Progenitor cell of endocrine pancreas (in vitro differentiated cells): ENCODE measurements around the gene LPGAT1. TPM values are rescaled to one million over a fixed set of nuclear protein-coding genes. Genes with fewer than 3 reads are reported as not detected.

Experiments used
- DNase-seq: peaks from one replicate; pipeline ENCODE4 v3.0.0; 2021; ENCODE audit warnings: low spot score; ENCODE audit not compliant: unreplicated experiment
- H3K27ac Mint-ChIP-seq: 2 replicates; pipeline ENCODE4 v1.8.0; 2021; ENCODE audit warnings: mild to moderate bottlenecking, moderate library complexity, mixed read lengths
- H3K27me3 Mint-ChIP-seq: 2 replicates; pipeline ENCODE4 v1.8.0; 2021; ENCODE audit warnings: mixed read lengths
- H3K36me3 Mint-ChIP-seq: 2 replicates; pipeline ENCODE4 v1.8.0; 2022; ENCODE audit warnings: mixed read lengths; ENCODE audit not compliant: insufficient read depth
- H3K4me1 Mint-ChIP-seq: 2 replicates; pipeline ENCODE4 v1.8.0; 2021; ENCODE audit warnings: low read depth, mixed read lengths
- H3K4me3 Mint-ChIP-seq: 2 replicates; pipeline ENCODE4 v1.8.0; 2021; ENCODE audit warnings: low read depth, mild to moderate bottlenecking, moderate library complexity, mixed read lengths
- H3K9me3 Mint-ChIP-seq: 2 replicates; pipeline ENCODE4 v1.8.0; 2021; ENCODE audit warnings: low read depth, mixed read lengths
- CTCF ChIP-seq: fragments of 200-600 bp; sonication (generic); IDR thresholded peaks from one replicate; pipeline ENCODE4 v1.5.0; 2021; ENCODE audit warnings: antibody characterized with exemption, mild to moderate bottlenecking; ENCODE audit not compliant: unreplicated experiment
- total RNA-seq: library from RNA; stranded (reverse); gene quantifications from 2 replicates; pipeline ENCODE4 v1.2.1, GENCODE V29; 2021

LPGAT1 gene
- total RNA-seq, 1 donor from 2014 or later: 59.5 TPM

DNA sequence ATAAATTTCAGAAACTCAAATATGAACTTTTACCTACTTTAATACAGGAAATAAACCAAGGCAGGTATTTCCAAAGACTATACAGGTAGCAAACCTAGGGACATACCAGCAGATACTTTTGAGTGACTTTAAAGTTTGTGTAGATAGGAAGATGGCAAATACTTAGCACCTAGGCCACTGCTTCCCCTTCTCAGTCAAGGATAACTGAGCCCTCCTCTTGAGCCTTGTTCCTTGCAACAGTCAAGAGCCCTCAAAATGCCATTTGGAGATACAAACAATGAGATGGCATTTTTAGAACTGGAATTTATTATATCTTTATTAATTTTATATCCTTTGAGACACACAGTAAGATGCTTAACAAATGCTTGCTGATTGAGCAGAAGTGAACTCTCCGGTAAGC is 65.9 kb downstream of the LPGAT1 start:
- no peaks in the 10 kb centered on the region for H3K27me3 Mint-ChIP-seq
- H3K4me1 Mint-ChIP-seq: peaks cover 2% of the 10 kb centered on the region
- TF ChIP-seq CTCF: no peak
- H3K9me3 Mint-ChIP-seq: no peaks in the 10 kb centered on the region
- no peak overlapping the region for H3K4me3 Mint-ChIP-seq
- peaks cover 11% of the 10 kb centered on the region for H3K36me3 Mint-ChIP-seq
- DNase-seq: no peak
- no peak overlapping the region for H3K27ac Mint-ChIP-seq

DNA sequence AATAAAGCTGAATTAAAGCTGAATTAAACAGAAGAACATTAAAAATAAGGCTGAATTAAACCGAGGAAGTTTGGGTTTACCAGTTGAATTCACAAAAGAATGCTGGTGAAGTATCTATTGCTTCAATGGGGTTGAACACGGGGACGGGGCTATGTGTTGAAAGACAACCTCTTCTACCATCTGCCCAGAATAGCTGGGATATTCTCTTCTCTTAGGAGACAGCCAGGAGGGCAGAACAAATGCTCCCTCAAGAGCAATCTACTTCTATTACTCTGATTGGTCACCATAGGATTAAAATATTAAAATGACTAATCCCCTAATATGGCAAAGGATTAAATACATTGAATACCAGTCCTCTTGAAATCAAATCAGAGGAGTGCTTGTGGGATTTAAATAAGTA is 68.4 kb downstream of the LPGAT1 start:
- Mint-ChIP-seq H3K36me3 (peaks cover 23% of the 10 kb centered on the region), H3K4me1 (peaks cover 2% of the 10 kb centered on the region), H3K27me3 (no peaks in the 10 kb centered on the region), H3K4me3 (no peak overlapping the region), H3K9me3 (peaks cover 5% of the 10 kb centered on the region), H3K27ac (no peak overlapping the region)
- no peak for DNase-seq
- TF ChIP-seq CTCF: no peak

DNA sequence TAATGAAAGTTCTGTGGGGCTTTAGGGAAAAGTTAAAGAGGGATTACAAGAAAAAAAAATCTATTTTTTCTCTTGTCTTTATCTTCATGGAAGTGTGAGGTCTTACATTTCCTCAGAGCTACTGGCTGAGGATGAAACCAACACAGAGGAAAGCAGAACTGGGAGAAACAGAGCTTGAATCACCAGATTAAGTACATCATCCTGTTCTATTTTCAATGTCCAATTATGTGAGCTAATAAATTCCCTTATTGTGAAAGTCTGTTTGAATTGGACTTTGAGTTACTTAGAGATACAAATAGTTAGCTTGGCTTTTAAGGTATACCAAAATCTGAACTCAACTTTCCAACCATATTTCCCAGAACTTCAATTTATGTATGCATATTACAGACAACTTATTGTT is 69.2 kb downstream of the LPGAT1 start:
- no peak for TF ChIP-seq CTCF
- Mint-ChIP-seq H3K36me3 (peaks cover 22% of the 10 kb centered on the region), H3K27me3 (no peaks in the 10 kb centered on the region), H3K9me3 (peaks cover 5% of the 10 kb centered on the region), H3K27ac (no peak overlapping the region), H3K4me1 (peaks cover 2% of the 10 kb centered on the region), H3K4me3 (no peak overlapping the region)
- no peak for DNase-seq

DNA sequence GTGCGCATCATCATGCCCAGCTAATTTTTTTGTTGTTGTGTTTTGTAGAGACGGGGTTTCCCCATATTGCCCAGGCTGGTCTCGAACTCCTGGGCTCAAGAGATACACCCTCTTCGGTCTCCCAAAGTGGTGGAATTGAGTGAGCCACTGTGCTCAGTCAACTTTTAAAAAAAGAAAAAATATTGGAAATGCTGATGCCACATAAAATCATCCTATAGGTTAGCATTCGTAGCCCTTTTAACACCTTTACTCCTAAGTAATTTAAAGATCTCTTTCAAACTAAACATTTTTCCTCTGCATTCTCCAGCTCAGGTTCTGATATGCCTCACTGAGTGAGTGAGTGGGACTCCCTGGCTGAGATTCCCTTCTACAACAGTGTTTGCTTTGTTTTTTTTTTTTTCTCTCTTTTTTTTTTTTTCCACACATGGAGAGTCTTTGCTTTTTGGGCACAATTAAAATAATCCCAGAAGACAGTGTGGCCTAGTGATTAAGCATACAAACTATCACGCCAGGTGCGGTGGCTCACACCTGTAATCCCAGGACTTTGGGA is 74.0 kb downstream of the LPGAT1 start:
- Mint-ChIP-seq H3K27me3 (no peaks in the 10 kb centered on the region), H3K36me3 (peaks cover 16% of the 10 kb centered on the region), H3K4me1 (peaks cover 25% of the 10 kb centered on the region), H3K4me3 (no peak overlapping the region), H3K27ac (no peak overlapping the region), H3K9me3 (peaks cover 5% of the 10 kb centered on the region)
- TF ChIP-seq CTCF: no peak
- no peak for DNase-seq

DNA sequence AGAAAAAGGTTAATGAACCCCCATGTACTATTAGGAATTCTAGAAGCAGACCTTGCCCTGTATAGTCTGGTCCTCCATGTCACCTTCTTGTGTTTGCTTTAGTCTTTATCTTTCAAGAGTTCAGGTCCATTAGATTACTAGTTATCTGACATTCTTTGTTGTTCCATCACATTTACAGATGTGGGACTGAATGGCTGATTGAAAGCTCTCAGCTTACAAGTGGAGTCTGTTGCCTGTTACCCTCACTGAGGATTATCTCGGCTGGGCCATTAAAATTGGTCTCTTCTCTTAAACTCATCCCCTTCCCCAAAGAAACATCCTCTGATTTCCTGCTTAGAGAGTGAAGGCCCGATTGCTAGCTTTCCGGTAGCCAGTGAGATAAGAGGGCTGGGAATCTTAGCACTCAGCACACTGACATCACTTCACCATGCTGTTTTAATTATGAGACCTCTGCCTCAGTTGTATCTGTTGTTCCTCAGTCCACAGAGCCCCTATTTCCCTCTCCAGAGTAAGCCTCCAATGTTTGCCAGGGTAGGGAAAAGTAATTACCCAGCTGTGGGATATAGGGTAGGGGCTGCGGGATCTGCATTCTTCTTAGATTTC is 76.8 kb downstream of the LPGAT1 start:
- no peak overlapping the region for H3K4me3 Mint-ChIP-seq
- no peaks in the 10 kb centered on the region for H3K27me3 Mint-ChIP-seq
- no peak for TF ChIP-seq CTCF
- DNase-seq: no peak
- H3K36me3 Mint-ChIP-seq: peaks cover 16% of the 10 kb centered on the region
- H3K9me3 Mint-ChIP-seq: peaks cover 5% of the 10 kb centered on the region
- no peak overlapping the region for H3K27ac Mint-ChIP-seq
- H3K4me1 Mint-ChIP-seq: peaks cover 36% of the 10 kb centered on the region
